Endothelial cell of umbilical vein (primary cell): ENCODE measurements around the gene CEP95. TPM values are rescaled to one million over a fixed set of nuclear protein-coding genes. Genes with fewer than 3 reads are reported as not detected.
A peak's percentile ranks its signal among the peaks of the same experiment; 100 is the strongest.

ENCODE experiments used
- BruUV-seq: library from RNA; stranded (reverse); fragments of 400-500 nt; replicated peaks from 2 replicates; lab custom pipeline; 2021; lab: Mats Ljungman, UMichigan
- CTCF ChIA-PET: fragments of 300-600, 350-600 bp; sonication (Branson Sonifier 250); formaldehyde crosslinking; loops from one replicate; lab custom pipeline; 2021; ENCODE audit warnings: antibody characterized with exemption, inconsistent platforms; lab: Charles Lee
- POLR2A ChIA-PET: fragments of 300-600, 350-600 bp; sonication (Branson Sonifier 250); formaldehyde crosslinking; loops from one replicate; lab custom pipeline; 2021; ENCODE audit warnings: antibody characterized with exemption, inconsistent platforms; lab: Charles Lee
- DNase-seq: peaks from one replicate; pipeline ENCODE4 v3.0.0-alpha.2; 2011; ENCODE audit warnings: low read depth, low spot score
- FAIRE-seq: peaks from 2 replicates; lab custom pipeline; 2011; peaks lifted over from hg19 to GRCh38; lab: Jason Lieb, UNC
- H2AFZ ChIP-seq: 2 replicates; pipeline ENCODE4 v1.6.0; 2012; ENCODE audit warnings: low read depth, low read length, control low read depth, inconsistent platforms
- H3K27ac ChIP-seq: 2 replicates; pipeline ENCODE4 v1.5.1; 2011; ENCODE audit warnings: low read depth, mild to moderate bottlenecking, control low read depth, low read length, moderate library complexity; ENCODE audit not compliant: insufficient read depth
- H3K27me3 ChIP-seq, 2 experiments: 2 replicates each; pipeline versions ENCODE4 v1.6.0 to v1.6.1; 2011; ENCODE audit warnings: low read length in 2 of 2, mixed read lengths in 1 of 2; ENCODE audit not compliant: control insufficient read depth in 2 of 2, insufficient read depth in 2 of 2
- H3K36me3 ChIP-seq, 2 experiments: 2 replicates in 1 of 2; 3 replicates in 1 of 2; pipeline ENCODE4 v1.5.1; 2011; ENCODE audit warnings: low read length in 2 of 2, mild to moderate bottlenecking in 1 of 2, moderate library complexity in 1 of 2; ENCODE audit not compliant: control insufficient read depth in 2 of 2, insufficient read depth in 2 of 2; ENCODE audit errors: extremely low read depth in 1 of 2
- H3K4me1 ChIP-seq: 3 replicates; pipeline ENCODE4 v1.5.1; 2011; ENCODE audit warnings: mild to moderate bottlenecking, low read length; ENCODE audit not compliant: control insufficient read depth, insufficient read depth; ENCODE audit errors: extremely low read depth
- H3K4me2 ChIP-seq: 2 replicates; pipeline ENCODE4 v1.6.1; 2011; ENCODE audit warnings: low read length, control low read depth, mixed read lengths; ENCODE audit not compliant: insufficient read depth
- H3K4me3 ChIP-seq, 3 experiments: fragments of 200-600 bp in 1 of 3; sonication (generic), shearing (Covaris generic) in 1 of 3; replicated peaks in 1 of 3; 2 replicates each; pipeline ENCODE4 v1.5.1; 2011 to 2016; ENCODE audit warnings: control low read depth in 3 of 3, low read length in 3 of 3, mild to moderate bottlenecking in 2 of 3, inconsistent platforms in 1 of 3, low read depth in 1 of 3, moderate library complexity in 1 of 3; ENCODE audit not compliant: insufficient read depth in 1 of 3
- H3K79me2 ChIP-seq: 2 replicates; pipeline ENCODE4 v1.6.0; 2012; ENCODE audit warnings: low read length, inconsistent platforms; ENCODE audit not compliant: control insufficient read depth, insufficient read depth
- H3K9ac ChIP-seq: replicated peaks from 2 replicates; pipeline ENCODE3; 2011; ENCODE audit warnings: low read length, control low read depth; ENCODE audit not compliant: insufficient read depth; ENCODE audit errors: extremely low read depth
- H3K9me1 ChIP-seq: replicated peaks from 3 replicates; pipeline ENCODE4 v1.6.0; 2011; ENCODE audit warnings: mild to moderate bottlenecking, low read length; ENCODE audit not compliant: control insufficient read depth, insufficient read depth; ENCODE audit errors: extremely low read depth
- H3K9me3 ChIP-seq: replicated peaks from 2 replicates; pipeline ENCODE4 v1.5.1; 2012; ENCODE audit warnings: low read length, inconsistent platforms; ENCODE audit not compliant: control insufficient read depth, insufficient read depth
- H4K20me1 ChIP-seq: replicated peaks from 2 replicates; pipeline ENCODE3; 2011; ENCODE audit warnings: mild to moderate bottlenecking, low read length; ENCODE audit not compliant: control insufficient read depth, insufficient read depth; ENCODE audit errors: extremely low read depth
- JUN ChIP-seq: IDR thresholded peaks from 2 replicates; pipeline ENCODE4 v1.6.1; 2011; ENCODE audit warnings: borderline replicate concordance, low read depth; ENCODE audit not compliant: insufficient read length, insufficient read depth
- POLR2A ChIP-seq: IDR thresholded peaks from 2 replicates; pipeline ENCODE4 v1.6.1; 2012; ENCODE audit warnings: low read depth, mild to moderate bottlenecking, control low read depth, low read length
- POLR2AphosphoS5 ChIP-seq: IDR thresholded peaks from 2 replicates; pipeline ENCODE4 v1.6.1; 2012; ENCODE audit warnings: low read depth, mild to moderate bottlenecking, control low read depth, low read length, moderate library complexity; ENCODE audit not compliant: insufficient read depth
- dilution Hi-C: fragments of 300-500 bp; cut with MboI; formaldehyde crosslinking; loops from one replicate; pipeline ENCODE4 v1.15.0; 2019; ENCODE audit warnings: low sequenced_read_pairs; ENCODE audit not compliant: extremely low pct_ligation_motif_present
- intact Hi-C: fragments of 100-400 bp; cut with micrococcal nuclease; formaldehyde crosslinking; loops from one replicate; pipeline ENCODE4 v1.10.0; 2022
- polyA plus RNA-seq, 4 experiments: library from polyadenylated mRNA; depleted of rRNA in 3 of 4; stranded (reverse) in 3 of 4; unstranded in 1 of 4; fragments of >200 nt; gene quantifications; 2 replicates each; pipeline versions ENCODE4 v1.2.1 to v1.2.3, GENCODE V29; 2011 to 2012; ENCODE audit warnings: missing spikeins in 1 of 4
- total RNA-seq: library from RNA; stranded (reverse); gene quantifications from 2 replicates; pipeline ENCODE4 v1.2.3, GENCODE V29; 2021
- TF ChIP-seq, protein P1 (sequence below): IDR thresholded peaks from 2 replicates; pipeline ENCODE4 v1.6.1; 2011; ENCODE audit not compliant: insufficient read depth, insufficient read length
- TF ChIP-seq, protein P2 (sequence below), 2 donors: IDR thresholded peaks; 1 replicate in 1 of 2; 2 replicates in 1 of 2; pipeline ENCODE4 v1.5.1; 2011; ENCODE audit warnings: low read length in 2 of 2, mild to moderate bottlenecking in 2 of 2, moderate library complexity in 2 of 2, control low read depth in 1 of 2, inconsistent platforms in 1 of 2, low read depth in 1 of 2; ENCODE audit not compliant: insufficient read depth in 1 of 2; ENCODE audit errors: extremely low read depth in 1 of 2

The CEP95 gene
- total and polyA plus RNA-seq, 2 donors (not counting 3 experiments of a cell fraction or from before 2014, with no cell fraction given) = 14.1 to 35.5 TPM

DNA sequence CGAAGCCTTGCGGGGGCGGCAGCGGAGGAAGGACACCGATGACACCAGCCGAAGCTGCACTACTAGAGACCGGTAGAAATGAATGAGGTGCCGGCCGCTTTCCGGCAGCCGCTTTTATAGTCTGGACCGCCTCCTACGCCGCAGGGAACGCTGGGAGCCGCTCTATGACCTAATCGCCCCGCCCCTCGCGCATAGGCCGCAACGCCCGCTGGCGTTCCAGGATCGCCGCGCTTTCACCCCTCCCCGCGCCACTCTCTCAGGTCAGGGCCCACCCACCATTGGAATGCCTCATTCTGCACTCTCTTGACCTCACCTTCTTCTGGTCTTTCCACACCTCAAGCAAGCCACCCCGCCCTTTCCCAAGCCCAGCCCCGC, 589 bp upstream of the CEP95 start, which contains the start of gene DDX5:
DDX5 (minus strand) TSS at position 89 of the 375 bp plus-strand sequence. CDS start 170 bp downstream, outside the sequence.
- TF ChIP-seq, protein P1, sequence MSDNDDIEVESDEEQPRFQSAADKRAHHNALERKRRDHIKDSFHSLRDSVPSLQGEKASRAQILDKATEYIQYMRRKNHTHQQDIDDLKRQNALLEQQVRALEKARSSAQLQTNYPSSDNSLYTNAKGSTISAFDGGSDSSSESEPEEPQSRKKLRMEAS = no peak
- TF ChIP-seq, protein P2, sequence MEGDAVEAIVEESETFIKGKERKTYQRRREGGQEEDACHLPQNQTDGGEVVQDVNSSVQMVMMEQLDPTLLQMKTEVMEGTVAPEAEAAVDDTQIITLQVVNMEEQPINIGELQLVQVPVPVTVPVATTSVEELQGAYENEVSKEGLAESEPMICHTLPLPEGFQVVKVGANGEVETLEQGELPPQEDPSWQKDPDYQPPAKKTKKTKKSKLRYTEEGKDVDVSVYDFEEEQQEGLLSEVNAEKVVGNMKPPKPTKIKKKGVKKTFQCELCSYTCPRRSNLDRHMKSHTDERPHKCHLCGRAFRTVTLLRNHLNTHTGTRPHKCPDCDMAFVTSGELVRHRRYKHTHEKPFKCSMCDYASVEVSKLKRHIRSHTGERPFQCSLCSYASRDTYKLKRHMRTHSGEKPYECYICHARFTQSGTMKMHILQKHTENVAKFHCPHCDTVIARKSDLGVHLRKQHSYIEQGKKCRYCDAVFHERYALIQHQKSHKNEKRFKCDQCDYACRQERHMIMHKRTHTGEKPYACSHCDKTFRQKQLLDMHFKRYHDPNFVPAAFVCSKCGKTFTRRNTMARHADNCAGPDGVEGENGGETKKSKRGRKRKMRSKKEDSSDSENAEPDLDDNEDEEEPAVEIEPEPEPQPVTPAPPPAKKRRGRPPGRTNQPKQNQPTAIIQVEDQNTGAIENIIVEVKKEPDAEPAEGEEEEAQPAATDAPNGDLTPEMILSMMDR (IDR thresholded peaks at IDR 0.05; ENCODE audit: extremely low read depth in 1 of 2, insufficient read depth in 1 of 2, low read depth in 1 of 2, low read length in 2 of 2) = no peak
- peak; percentile 100 for TF ChIP-seq POLR2AphosphoS5
- TF ChIP-seq POLR2A = peak; percentile 100
- TF ChIP-seq JUN = peak; percentile 8
- Histone ChIP-seq H3K4me3 (peak within 1 kb of the TSS; percentile 65 to 97 (median 95)), H3K27ac (peak within 1 kb of the TSS; percentile 98), H4K20me1 (peaks cover 29% of the 10 kb centered on the region), H3K4me1 (peaks cover 39% of the 10 kb centered on the region), H3K9me3 (no peaks in the 10 kb centered on the region), H3K36me3 (peaks cover 29 to 36% of the 10 kb centered on the region in 2 experiments), H3K4me2 (peak within 1 kb of the TSS; percentile 98), H3K79me2 (peaks cover 80% of the 10 kb centered on the region), H2AFZ (peak within 1 kb of the TSS; percentile 49), H3K27me3 (no peaks in the 10 kb centered on the region), H3K9ac (peak within 1 kb of the TSS; percentile 100), H3K9me1 (no peaks in the 10 kb centered on the region)
- ChIA-PET CTCF (interaction anchor here (0.9 to 2.4 kb wide), 7 partner anchors 9 to 143 kb away, joined by 3 to 29 read pairs (median 4); partner anchors contain the start of gene POLG2), POLR2A (interaction anchor here (0.5 to 3.4 kb wide), 11 partner anchors 9 to 497 kb away, joined by 3 to 37 read pairs (median 3); partner anchors contain the start of gene POLG2)
- dilution Hi-C loops (no loop called here), intact Hi-C loops (loop anchor here (5.0 to 10.0 kb wide), 2 partner anchors 141 to 239 kb away; no protein-coding TSS in a partner anchor)
- no peak for FAIRE-seq
- no TSS peak for BruUV-seq
- DNase-seq = peak; percentile 97
